Adrenal gland (tissue), 12 donors: ENCODE measurements around the gene METTL14. TPM values are rescaled to one million over a fixed set of nuclear protein-coding genes. Genes with fewer than 3 reads are reported as not detected.

ENCODE experiments used
- DNase-seq, 7 donors: peaks; one replicate each; pipeline ENCODE4 v3.0.0-alpha.2; 2019 to 2020
- H3K27ac ChIP-seq, 5 donors: fragments of 200-600 bp; sonication (generic) in 4 of 5; 1 replicate in 3 of 5; 2 replicates in 2 of 5; pipeline versions ENCODE4 v1.5.1 to v1.8.0; 2016 to 2020; ENCODE audit warnings: mild to moderate bottlenecking in 1 of 5
- H3K27me3 ChIP-seq: fragments of 200-600 bp; 2 replicates; pipeline ENCODE4 v1.8.0; 2021
- H3K36me3 ChIP-seq, 2 donors: fragments of 200-600 bp; replicated peaks in 1 of 2; 1 replicate in 1 of 2; 2 replicates in 1 of 2; pipeline versions ENCODE4 v1.5.1 to v1.8.0; 2018 to 2022
- H3K4me1 ChIP-seq, 2 donors: fragments of 200-600 bp; replicated peaks in 1 of 2; 1 replicate in 1 of 2; 2 replicates in 1 of 2; pipeline versions ENCODE4 v1.5.1 to v1.8.0; 2018 to 2021
- H3K4me3 ChIP-seq, 4 donors: fragments of 200-600 bp; sonication (generic) in 3 of 4; one replicate each; pipeline ENCODE4 v1.5.1; 2016 to 2018
- H3K9me3 ChIP-seq, 3 donors: fragments of 200-600 bp; sonication (generic) in 1 of 3; replicated peaks in 1 of 3; 1 replicate in 2 of 3; 2 replicates in 1 of 3; pipeline versions ENCODE4 v1.5.1 to v1.8.0; 2016 to 2021
- POLR2A ChIP-seq, 2 donors: fragments of 450-650 bp; IDR thresholded peaks; one replicate each; pipeline ENCODE4 v1.6.1; 2017; ENCODE audit warnings: antibody characterized with exemption in 2 of 2, mild to moderate bottlenecking in 2 of 2, moderate library complexity in 1 of 2
- WGBS, 4 donors: extraction: QIAGEN DNeasy Blood & Tissue Kit in 2 of 4; methylation state at CpG; one replicate each; pipeline versions ENCODE4 v1.1.5 to v1.1.7; 2013 to 2017; 5-methylcytosine and 5-hydroxymethylcytosine counted together
- intact Hi-C, 2 donors: fragments of 100-400 bp; cut with DNase I; formaldehyde crosslinking; loops; one replicate each; pipeline versions ENCODE4 v1.14.1 to v1.15.0; 2022 to 2023
- polyA plus RNA-seq, 3 donors: library from polyadenylated mRNA; stranded (reverse); fragments of 200-250 nt in 2 of 3; fragments of 350-450 nt in 1 of 3; fragmentation: Illumina TruSeq in 1 of 3; extraction: RNeasy Lipid Tissue Mini Kit (QIAGEN cat#74804) in 1 of 3; gene quantifications; one replicate each; pipeline ENCODE4 v1.2.3, GENCODE V29; 2013 to 2014
- total RNA-seq, 9 donors: library from RNA; depleted of rRNA in 4 of 9; stranded (reverse); fragments of >200 nt in 4 of 9; fragments of 120-200 nt in 1 of 9; fragmentation: NEBNext Ultra II Directional in 1 of 9; extraction: Animal tissue kit (Norgen Biotek cat#: 25700) in 1 of 9; gene quantifications; one replicate each; pipeline versions ENCODE4 v1.1.0 to v1.2.4, GENCODE V29; 2013 to 2023
- TF ChIP-seq, protein P1 (sequence below), 6 experiments: fragments of 450-650 bp in 4 of 6; fragments of 200-600 bp in 2 of 6; sonication (generic) in 1 of 6; IDR thresholded peaks; 1 replicate in 5 of 6; 2 replicates in 1 of 6; pipeline versions ENCODE4 v1.5.1 to v1.8.0; 2016 to 2021; ENCODE audit warnings: antibody characterized with exemption in 6 of 6, mild to moderate bottlenecking in 2 of 6, moderate library complexity in 1 of 6
- donor health status: healthy with polysubstance abuse.
- donor health status: Bipolar disorder and iron deficiency.
- donor health status: DM: yes; HTN: yes; CAD: no.
- donor health status: DM: no; HTN: no; CAD: no.
- donor health status: DM: no; HTN: no; CAD: no.
- donor health status: DM: yes; HTN: yes; CAD: no.

Gene METTL14
- total and polyA plus RNA-seq, 12 donors, result 5.1 to 50.8 (median 33.6) TPM

GRCh38 chr4:118703118-118703517, 17.9 kb downstream of the METTL14 start:
- H3K27ac ChIP-seq, result no peak overlapping the region
- intact Hi-C loops, result no loop called here
- TF ChIP-seq POLR2A (IDR thresholded peaks at IDR 0.05), result no peak
- TF ChIP-seq, protein P1, sequence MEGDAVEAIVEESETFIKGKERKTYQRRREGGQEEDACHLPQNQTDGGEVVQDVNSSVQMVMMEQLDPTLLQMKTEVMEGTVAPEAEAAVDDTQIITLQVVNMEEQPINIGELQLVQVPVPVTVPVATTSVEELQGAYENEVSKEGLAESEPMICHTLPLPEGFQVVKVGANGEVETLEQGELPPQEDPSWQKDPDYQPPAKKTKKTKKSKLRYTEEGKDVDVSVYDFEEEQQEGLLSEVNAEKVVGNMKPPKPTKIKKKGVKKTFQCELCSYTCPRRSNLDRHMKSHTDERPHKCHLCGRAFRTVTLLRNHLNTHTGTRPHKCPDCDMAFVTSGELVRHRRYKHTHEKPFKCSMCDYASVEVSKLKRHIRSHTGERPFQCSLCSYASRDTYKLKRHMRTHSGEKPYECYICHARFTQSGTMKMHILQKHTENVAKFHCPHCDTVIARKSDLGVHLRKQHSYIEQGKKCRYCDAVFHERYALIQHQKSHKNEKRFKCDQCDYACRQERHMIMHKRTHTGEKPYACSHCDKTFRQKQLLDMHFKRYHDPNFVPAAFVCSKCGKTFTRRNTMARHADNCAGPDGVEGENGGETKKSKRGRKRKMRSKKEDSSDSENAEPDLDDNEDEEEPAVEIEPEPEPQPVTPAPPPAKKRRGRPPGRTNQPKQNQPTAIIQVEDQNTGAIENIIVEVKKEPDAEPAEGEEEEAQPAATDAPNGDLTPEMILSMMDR (IDR thresholded peaks at IDR 0.05), result no peak
- H3K36me3 ChIP-seq, result peaks cover 0 to 66% of the 10 kb centered on the region in 2 donors
- H3K4me3 ChIP-seq, result no peak overlapping the region
- 49 to 97% (median 55%) methylated on average over 2 of the region's 2 CpGs for WGBS, 4 donors
- DNase-seq, result no peak
- no peaks in the 10 kb centered on the region for H3K9me3 ChIP-seq
- H3K4me1 ChIP-seq, result no peaks in the 10 kb centered on the region
- H3K27me3 ChIP-seq, result no peaks in the 10 kb centered on the region

DNA sequence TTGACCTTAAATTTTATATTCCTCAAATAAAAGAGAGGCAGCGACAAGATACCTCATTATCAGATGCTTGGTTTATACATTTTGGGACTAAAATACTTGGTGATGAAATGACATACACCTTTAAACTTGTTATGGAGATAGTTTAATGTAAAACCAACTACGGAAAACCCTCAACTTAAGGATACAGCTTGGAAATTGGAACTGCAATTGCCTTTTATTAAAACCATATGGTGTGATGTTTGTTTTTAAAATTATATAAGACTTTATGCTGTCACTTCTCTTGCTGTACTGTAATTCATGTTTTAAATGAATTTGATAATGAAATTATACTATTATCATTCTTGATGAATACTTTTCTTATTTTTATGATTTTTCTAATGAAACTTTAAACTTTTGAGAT, 25.9 kb downstream of the METTL14 start:
- TF ChIP-seq, protein P1 (IDR thresholded peaks at IDR 0.05), result no peak
- no peak for TF ChIP-seq POLR2A (IDR thresholded peaks at IDR 0.05)
- H3K9me3 ChIP-seq, result no peaks in the 10 kb centered on the region
- no peak for DNase-seq
- H3K27ac ChIP-seq, result no peak overlapping the region
- H3K4me1 ChIP-seq, result no peaks in the 10 kb centered on the region
- intact Hi-C loops, result no loop called here
- no peaks in the 10 kb centered on the region for H3K27me3 ChIP-seq
- no peak overlapping the region for H3K4me3 ChIP-seq
- WGBS, 4 donors, result 82 to 95% (median 92%) methylated on average over 2 of the region's 2 CpGs
- H3K36me3 ChIP-seq, result peaks cover 0 to 28% of the 10 kb centered on the region in 2 donors

- Histone ChIP-seq H3K4me3 (no peak overlapping the region), H3K9me3 (no peaks in the 10 kb centered on the region), H3K4me1 (no peaks in the 10 kb centered on the region), H3K27ac (no peak overlapping the region), H3K36me3 (peaks cover 0 to 26% of the 10 kb centered on the region in 2 donors), H3K27me3 (no peaks in the 10 kb centered on the region)
- 72 to 89% (median 78%) methylated on average over 1 of the region's 1 CpG for WGBS, 4 donors
- intact Hi-C loops, result no loop called here
- no peak for DNase-seq
- no peak for TF ChIP-seq POLR2A (IDR thresholded peaks at IDR 0.05)
- TF ChIP-seq, protein P1 (IDR thresholded peaks at IDR 0.05), result no peak
These were observed 27.7 kb downstream of the METTL14 start for GRCh38 chr4:118712872-118713271.

DNA sequence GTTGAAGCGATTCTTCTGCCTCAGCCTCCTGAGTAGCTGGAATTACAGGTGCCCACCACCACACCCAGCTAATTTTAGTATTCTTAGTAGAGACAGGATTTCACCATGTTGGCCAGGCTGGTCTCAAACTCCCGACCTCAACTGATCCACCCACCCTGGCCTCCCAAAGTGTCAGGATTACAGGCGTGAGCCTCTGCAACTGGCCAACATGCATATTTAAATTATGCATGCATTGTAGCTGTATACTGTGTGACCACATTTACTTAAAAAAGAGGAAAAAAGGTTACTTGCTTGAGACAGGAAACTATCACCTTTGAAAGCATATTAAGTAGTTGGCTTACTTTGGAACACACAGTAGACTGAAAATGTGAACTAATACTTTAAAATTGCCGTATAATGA, 29.5 kb downstream of the METTL14 start:
- H3K9me3 ChIP-seq, result no peaks in the 10 kb centered on the region
- H3K27me3 ChIP-seq, result no peaks in the 10 kb centered on the region
- no peaks in the 10 kb centered on the region for H3K4me1 ChIP-seq
- H3K4me3 ChIP-seq, result no peak overlapping the region
- no peak for TF ChIP-seq POLR2A (IDR thresholded peaks at IDR 0.05)
- TF ChIP-seq, protein P1 (IDR thresholded peaks at IDR 0.05), result no peak
- no peak for DNase-seq
- H3K36me3 ChIP-seq, result peaks cover 0 to 19% of the 10 kb centered on the region in 2 donors
- intact Hi-C loops, result no loop called here
- H3K27ac ChIP-seq, result no peak overlapping the region
- WGBS, 4 donors, result 91 to 97% (median 94%) methylated on average over 4 of the region's 4 CpGs
